OCI-LY7 (cell line): ENCODE data around the gene ROBO1. TPM values are rescaled to one million over a fixed set of nuclear protein-coding genes. Genes with fewer than 3 reads are reported as not detected.

Experiments
- BruUV-seq: library from RNA; stranded (reverse); fragments of 400-500 nt; replicated peaks from 2 replicates; lab custom pipeline; 2021; lab: Mats Ljungman, UMichigan
- CTCF ChIA-PET: fragments of 300-600 bp; sonication (Branson Sonifier 250); formaldehyde crosslinking; loops from one replicate; lab custom pipeline; 2022; ENCODE audit warnings: antibody characterized with exemption; ENCODE audit not compliant: unreplicated experiment; lab: Charles Lee
- POLR2A ChIA-PET: fragments of 300-600 bp; sonication (Branson Sonifier 250); formaldehyde crosslinking; loops from one replicate; lab custom pipeline; 2022; ENCODE audit warnings: antibody characterized with exemption; lab: Charles Lee
- DNase-seq: peaks from one replicate; pipeline ENCODE4 v3.0.0-alpha.2; 2015; ENCODE audit warnings: low spot score
- H2AFZ ChIP-seq: fragments of 200-600 bp; sonication (generic), shearing (Covaris generic); 2 replicates; pipeline ENCODE4 v1.6.1; 2014; ENCODE audit warnings: mild to moderate bottlenecking, antibody characterized with exemption, low read length, moderate library complexity
- H3K27ac ChIP-seq: fragments of 200-600 bp; sonication (generic); 2 replicates; pipeline ENCODE4 v1.5.1; 2014; ENCODE audit warnings: mixed run types, low read depth, mild to moderate bottlenecking, moderate library complexity, low read length, inconsistent platforms; ENCODE audit not compliant: poor library complexity, severe bottlenecking
- H3K36me3 ChIP-seq: fragments of 200-600 bp; sonication (generic); 2 replicates; pipeline ENCODE4 v1.6.1; 2014; ENCODE audit warnings: mild to moderate bottlenecking, antibody characterized with exemption, low read length, moderate library complexity, mixed read lengths; ENCODE audit not compliant: insufficient read depth
- H3K4me1 ChIP-seq: fragments of 200-600 bp; sonication (generic); 2 replicates; pipeline ENCODE4 v1.5.1; 2014; ENCODE audit warnings: mild to moderate bottlenecking, low read length; ENCODE audit not compliant: insufficient read depth, poor library complexity, severe bottlenecking
- H3K4me2 ChIP-seq: fragments of 200-600 bp; sonication (generic); 2 replicates; pipeline ENCODE4 v1.6.1; 2014; ENCODE audit warnings: mild to moderate bottlenecking, low read length
- H3K4me3 ChIP-seq: fragments of 200-600 bp; sonication (generic); 2 replicates; pipeline ENCODE4 v1.5.1; 2014; ENCODE audit warnings: mild to moderate bottlenecking, low read depth, low read length; ENCODE audit not compliant: poor library complexity, severe bottlenecking
- H3K79me2 ChIP-seq: fragments of 200-600 bp; sonication (generic); 2 replicates; pipeline ENCODE4 v1.6.1; 2016; ENCODE audit warnings: low read depth, mild to moderate bottlenecking, low read length, moderate library complexity, mixed read lengths; ENCODE audit not compliant: insufficient read depth
- H3K9me2 ChIP-seq: fragments of 200-600 bp; sonication (generic); 2 replicates; pipeline ENCODE4 v1.6.1; 2016; ENCODE audit warnings: mild to moderate bottlenecking, low read length, mixed read lengths; ENCODE audit not compliant: insufficient read depth
- H3K9me3 ChIP-seq: fragments of 200-600 bp; sonication (generic); 2 replicates; pipeline ENCODE4 v1.6.1; 2014; ENCODE audit warnings: mild to moderate bottlenecking, mixed run types, low read length, mixed read lengths
- H4K20me1 ChIP-seq: fragments of 200-600 bp; sonication (generic); 2 replicates; pipeline ENCODE4 v1.6.1; 2014; ENCODE audit warnings: mild to moderate bottlenecking, antibody characterized with exemption, low read length, moderate library complexity, mixed read lengths; ENCODE audit not compliant: insufficient read depth
- CTCF ChIP-seq: fragments of 200-600 bp; sonication (generic); conservative IDR thresholded peaks from 2 replicates; pipeline ENCODE4 v1.5.1; 2014; ENCODE audit warnings: mild to moderate bottlenecking, antibody characterized with exemption, low read length, moderate library complexity, mixed read lengths
- EZH2phosphoT487 ChIP-seq: fragments of 200-600 bp; sonication (generic); IDR thresholded peaks from 2 replicates; pipeline ENCODE4 v1.6.1; 2018; ENCODE audit warnings: low read depth, borderline replicate concordance, mild to moderate bottlenecking, mixed run types, antibody characterized with exemption, low read length, moderate library complexity, mixed read lengths
- intact Hi-C: fragments of 100-400 bp; cut with micrococcal nuclease; formaldehyde crosslinking; loops from one replicate; pipeline ENCODE4 v1.10.0; 2022; ENCODE audit not compliant: unreplicated experiment
- total RNA-seq, 2 experiments: library from RNA; depleted of rRNA in 1 of 2; stranded (reverse); fragments of >200 nt in 1 of 2; shearing (Covaris generic) in 1 of 2; gene quantifications; 2 replicates each; pipeline ENCODE4 v1.2.3, GENCODE V29; 2014 to 2022

Gene ROBO1
- total RNA-seq, 2 experiments from 2014 or later = not detected

- POLR2A ChIA-PET = no interaction called here
Measured at GRCh38 chr3:78919021-78919755, 848.6 kb downstream of the ROBO1 start.

DNA sequence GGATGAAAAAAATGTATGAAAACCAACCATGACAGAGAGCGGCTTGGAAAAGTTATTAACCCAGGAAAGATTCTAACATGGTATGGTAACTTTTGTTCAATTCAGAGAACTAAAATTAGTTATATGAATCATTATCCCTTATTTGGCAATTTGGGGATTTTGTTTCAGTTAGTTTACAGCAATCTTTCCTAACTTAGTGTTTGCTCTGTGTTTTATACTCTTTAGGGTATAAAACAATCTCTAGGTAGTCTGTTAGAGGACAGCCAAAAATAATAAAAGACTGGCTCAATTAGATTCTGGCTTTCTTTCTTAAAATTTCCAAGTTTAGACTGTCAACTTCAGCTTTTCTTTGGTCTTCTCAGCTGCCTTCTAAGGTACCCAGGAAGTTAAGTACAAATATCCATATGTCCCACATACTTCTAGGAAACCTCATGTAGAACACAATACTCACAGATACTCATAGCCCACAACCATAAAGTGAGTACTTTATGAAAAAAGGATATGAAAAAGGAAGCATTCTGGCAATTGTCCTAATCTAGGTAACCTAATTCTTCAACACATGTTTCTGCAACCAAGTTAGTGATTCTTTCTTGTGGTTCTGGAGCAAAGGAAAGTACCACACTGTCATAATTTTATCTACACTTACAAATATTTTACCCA is 849.3 kb downstream of the ROBO1 start:
- no peak overlapping the region for H3K27ac ChIP-seq
- no peaks in the 10 kb centered on the region for H3K79me2 ChIP-seq
- H3K4me3 ChIP-seq = no peak overlapping the region
- ChIA-PET CTCF (no interaction called here), POLR2A (no interaction called here)
- no peaks in the 10 kb centered on the region for H3K9me3 ChIP-seq
- H2AFZ ChIP-seq = no peak overlapping the region
- TF ChIP-seq EZH2phosphoT487 = no peak
- TF ChIP-seq CTCF = no peak
- H3K4me2 ChIP-seq = no peak overlapping the region
- no peaks in the 10 kb centered on the region for H4K20me1 ChIP-seq
- no peaks in the 10 kb centered on the region for H3K9me2 ChIP-seq
- no TSS peak for BruUV-seq
- intact Hi-C loops = no loop called here
- no peaks in the 10 kb centered on the region for H3K4me1 ChIP-seq
- no peaks in the 10 kb centered on the region for H3K36me3 ChIP-seq
- DNase-seq = no peak

More at GRCh38 chr3:78919021-78919755, 848.6 kb downstream of the ROBO1 start:
- H4K20me1 ChIP-seq = no peaks in the 10 kb centered on the region
- no peaks in the 10 kb centered on the region for H3K9me3 ChIP-seq
- H3K4me2 ChIP-seq = no peak overlapping the region
- H3K9me2 ChIP-seq = no peaks in the 10 kb centered on the region
- no peak for DNase-seq
- H3K79me2 ChIP-seq = no peaks in the 10 kb centered on the region
- intact Hi-C loops = no loop called here
- BruUV-seq = no TSS peak
- CTCF ChIA-PET = no interaction called here
- no peak overlapping the region for H2AFZ ChIP-seq
- H3K36me3 ChIP-seq = no peaks in the 10 kb centered on the region
- H3K4me3 ChIP-seq = no peak overlapping the region
- no peaks in the 10 kb centered on the region for H3K4me1 ChIP-seq
- H3K27ac ChIP-seq = no peak overlapping the region
- TF ChIP-seq CTCF (no peak), EZH2phosphoT487 (no peak)

DNA sequence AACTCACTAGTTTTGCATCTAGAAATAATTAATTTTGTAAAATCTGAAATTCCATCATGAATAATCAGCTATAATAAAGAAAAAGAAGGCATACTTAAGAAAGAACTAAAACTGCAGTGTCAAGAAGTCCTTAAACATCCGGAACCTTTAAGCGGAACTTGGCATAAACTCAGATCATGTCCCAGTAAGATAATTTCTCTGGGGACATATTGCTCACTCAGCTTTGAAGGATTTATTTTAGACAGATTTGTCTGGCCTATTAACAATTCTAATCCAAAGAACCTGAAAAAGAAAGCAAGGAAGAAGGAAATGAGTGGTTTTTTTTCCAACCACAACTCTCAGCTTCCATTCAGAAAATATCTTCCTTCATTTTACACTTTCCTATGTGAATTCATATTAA is 850.3 kb downstream of the ROBO1 start:
- POLR2A ChIA-PET = interaction anchor here (0.9 to 1.0 kb wide), 2 partner anchors 9 kb away, joined by 3 read pairs; no protein-coding TSS in a partner anchor
- H3K79me2 ChIP-seq = no peaks in the 10 kb centered on the region

More for the DNA sequence above, 850.3 kb downstream of the ROBO1 start:
- intact Hi-C loops = no loop called here
- CTCF ChIA-PET = no interaction called here
- TF ChIP-seq CTCF (no peak), EZH2phosphoT487 (no peak)
- Histone ChIP-seq H3K27ac (no peak overlapping the region), H2AFZ (no peak overlapping the region), H3K9me3 (no peaks in the 10 kb centered on the region), H3K36me3 (no peaks in the 10 kb centered on the region), H3K9me2 (no peaks in the 10 kb centered on the region), H3K4me2 (no peak overlapping the region), H3K4me3 (no peak overlapping the region), H4K20me1 (no peaks in the 10 kb centered on the region), H3K4me1 (no peaks in the 10 kb centered on the region)
- no TSS peak for BruUV-seq
- DNase-seq = no peak
